ENCODE measurements around the gene TPRN.

TPRN gene

DNA sequence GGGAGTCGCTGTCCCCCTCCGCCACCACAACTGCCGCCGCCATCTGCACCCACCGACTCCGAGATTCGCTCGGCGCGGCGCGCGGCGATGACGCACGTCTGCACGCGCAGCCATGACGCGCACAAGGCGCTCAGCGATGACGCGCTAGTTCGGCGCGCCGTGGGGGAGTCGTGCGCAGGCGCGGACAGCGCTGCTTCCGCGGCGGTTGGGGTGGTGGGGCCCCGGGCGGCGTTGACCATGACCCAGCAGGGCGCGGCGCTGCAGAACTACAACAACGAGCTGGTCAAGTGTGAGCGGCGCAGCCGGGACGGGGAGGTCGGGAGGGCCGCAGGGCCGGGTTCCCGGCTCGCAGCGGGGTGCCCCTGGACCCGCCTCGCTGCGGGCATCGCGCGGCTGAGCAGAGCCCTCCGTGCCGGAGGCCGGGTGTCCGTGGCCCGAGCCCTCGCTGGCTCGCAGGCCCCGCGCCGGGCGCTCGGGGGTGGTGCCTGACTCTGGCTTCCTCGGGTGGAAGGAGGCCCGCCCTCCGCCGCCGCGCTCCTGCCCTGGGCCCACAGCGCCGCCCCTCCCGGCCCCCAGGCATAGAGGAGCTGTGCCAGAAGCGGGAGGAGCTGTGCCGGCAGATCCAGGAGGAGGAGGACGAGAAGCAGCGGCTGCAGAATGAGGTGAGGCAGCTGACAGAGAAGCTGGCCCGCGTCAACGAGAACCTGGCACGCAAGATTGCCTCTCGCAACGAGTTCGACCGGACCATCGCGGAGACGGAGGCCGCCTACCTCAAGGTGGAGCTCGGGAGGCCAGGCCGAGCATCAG, 11.8 kb downstream of the TPRN start, which contains the start of the genes ANAPC2 and SSNA1:
ANAPC2 (minus strand) TSS at position 71 of the 807 bp plus-strand sequence; CDS start at position 43, 28 bp downstream.
SSNA1 (plus strand) TSS at position 187 of the 807 bp plus-strand sequence; CDS start at position 238, 51 bp downstream.
- DNase-seq (ENCODE audit: low spot score): peak; percentile 96

DNA sequence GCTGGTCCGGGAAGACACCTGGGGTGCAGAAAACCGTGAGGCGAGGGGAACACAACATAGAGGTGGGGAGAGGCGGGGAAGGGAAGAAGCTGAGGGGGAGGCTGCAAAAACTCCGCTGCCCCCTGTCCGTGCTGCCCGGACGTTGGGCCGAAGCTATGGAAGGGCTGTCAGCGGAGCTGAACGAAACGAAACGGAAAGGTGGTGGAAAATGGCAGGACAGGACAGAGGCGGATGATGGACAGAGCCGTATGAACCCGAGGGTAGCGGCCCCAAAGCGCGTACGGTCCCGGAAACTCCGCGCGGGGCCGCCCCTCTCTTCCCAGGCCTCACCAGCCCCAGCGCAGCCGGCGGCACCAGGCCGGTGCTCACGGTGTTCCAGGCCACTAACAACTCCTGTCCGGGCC, 12.5 kb downstream of the TPRN start:
- no peak for DNase-seq (ENCODE audit: low spot score)

DNA sequence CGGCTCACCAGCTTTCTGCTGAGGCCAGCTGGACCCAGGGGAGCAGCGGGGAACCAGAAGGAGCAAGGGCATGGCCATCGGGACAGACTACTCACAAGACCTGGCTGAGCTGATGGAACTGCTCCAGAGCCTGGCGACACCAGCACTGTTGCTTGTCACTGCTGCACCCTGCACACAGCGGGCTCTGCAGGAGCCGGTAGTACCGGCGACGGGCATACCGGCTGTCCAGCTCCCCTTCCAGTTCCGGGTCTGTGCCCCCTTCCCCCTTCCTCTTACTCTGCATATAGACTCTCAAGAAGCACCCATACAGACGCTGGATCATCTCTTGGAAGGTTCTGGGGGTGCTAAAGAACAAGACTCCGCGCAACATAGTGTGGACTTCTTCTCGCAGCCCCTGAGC, 13.2 kb downstream of the TPRN start:
- DNase-seq (ENCODE audit: low spot score): no peak

DNA sequence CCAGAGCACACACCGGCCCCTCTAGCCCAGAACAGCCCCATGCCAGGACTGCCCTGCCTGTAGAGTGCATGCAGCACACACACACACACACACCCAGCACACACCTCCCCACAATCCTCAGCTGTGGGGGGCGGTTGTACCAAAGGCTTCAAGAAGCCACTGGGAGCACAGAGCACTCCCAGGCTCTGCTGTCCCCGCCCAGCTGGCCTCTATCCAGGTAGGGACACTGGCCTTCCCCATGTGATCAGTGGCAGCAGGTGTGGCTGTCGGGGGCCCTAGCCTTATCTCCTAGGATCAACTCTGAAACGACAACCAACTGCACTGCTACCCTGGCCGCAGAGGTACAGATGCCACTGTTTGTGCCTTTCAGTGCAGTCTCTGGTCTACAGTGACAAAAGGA, 14.2 kb downstream of the TPRN start:
- no peak for DNase-seq (ENCODE audit: low spot score)

DNA sequence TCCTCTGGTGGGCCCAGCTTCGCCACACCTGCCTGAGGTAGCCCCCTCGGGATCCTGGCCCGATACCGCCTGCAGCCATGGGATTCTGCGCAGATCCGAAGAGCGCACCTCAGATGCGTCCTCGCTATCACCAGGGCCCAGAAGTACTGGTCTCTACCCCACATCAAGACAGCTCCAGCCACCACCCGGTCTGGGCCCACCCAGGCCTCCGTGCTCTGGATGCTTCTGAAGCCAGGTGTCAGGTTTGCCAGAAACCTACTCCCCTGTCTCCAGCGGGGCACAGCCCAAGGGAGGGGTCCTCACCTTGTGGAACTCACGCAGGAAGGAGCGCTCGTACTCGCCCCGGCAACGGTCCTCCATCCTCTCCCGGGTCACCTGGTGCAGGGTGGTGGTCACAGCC, 14.6 kb downstream of the TPRN start:
- DNase-seq (ENCODE audit: low spot score): no peak

DNA sequence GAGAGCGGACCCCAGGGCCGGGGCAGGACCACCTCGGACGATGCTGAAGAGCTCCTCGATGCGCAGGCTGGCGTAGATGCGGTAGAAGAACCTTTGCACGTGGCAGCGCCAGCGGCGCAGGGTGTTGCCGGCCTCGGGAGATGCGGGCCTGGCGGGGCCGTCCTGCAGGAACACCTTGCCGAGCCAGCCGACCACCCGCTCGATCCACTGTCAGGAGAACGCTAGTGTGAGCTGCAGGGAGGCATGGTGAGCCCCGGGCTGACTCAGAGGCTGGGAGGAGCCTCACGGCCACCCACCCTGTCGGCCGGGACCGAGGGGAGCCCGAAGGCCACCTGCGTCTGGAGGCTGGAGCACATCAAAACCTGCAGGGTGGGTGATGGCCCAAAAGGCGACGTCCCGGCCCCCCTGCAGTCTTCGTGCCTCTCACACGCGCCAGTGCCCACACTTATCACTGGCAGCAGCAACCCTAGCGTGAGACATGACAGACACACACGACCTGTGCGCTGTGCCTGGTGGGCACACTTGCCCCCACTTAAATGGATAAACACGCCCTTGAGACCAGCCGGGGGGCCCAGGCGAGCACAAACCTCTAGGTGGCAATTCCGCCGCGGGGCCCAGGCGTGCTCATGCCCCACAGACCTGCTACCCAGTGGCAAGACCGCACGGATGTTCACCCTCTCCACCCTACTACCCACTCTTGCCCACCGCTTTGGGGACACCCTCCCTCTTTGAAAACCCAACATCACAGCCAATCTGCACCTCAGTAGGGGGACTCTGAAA, 15.5 kb downstream of the TPRN start:
- no peak for DNase-seq (ENCODE audit: low spot score)

DNA sequence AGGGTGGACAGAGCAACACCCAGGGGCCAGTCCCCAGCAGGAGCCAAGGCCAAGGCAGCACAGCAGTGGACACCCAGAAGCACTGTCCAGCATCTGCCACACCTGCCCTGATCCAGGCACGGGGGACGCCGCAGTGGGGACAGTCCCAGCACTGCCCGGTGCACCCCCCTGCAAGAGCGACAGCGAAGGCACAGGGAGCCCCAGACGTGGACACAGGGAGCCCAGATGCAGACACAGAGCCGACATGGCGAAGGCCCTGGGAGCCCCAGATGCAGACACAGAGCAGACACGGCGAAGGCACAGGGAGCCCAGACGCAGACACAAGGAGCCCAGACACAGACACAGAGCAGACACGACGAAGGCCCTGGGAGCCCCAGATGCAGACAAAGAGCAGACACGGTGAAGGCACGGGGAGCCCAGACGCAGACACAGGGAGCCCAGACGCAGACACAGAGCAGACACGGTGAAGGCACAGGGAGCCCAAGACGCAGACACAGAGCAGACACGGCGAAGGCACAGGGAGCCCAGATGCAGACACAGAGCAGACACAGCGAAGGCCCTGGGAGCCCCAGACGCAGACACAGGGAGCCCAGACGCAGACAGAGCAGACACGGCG, 16.5 kb downstream of the TPRN start:
- DNase-seq (ENCODE audit: low spot score): no peak

DNA sequence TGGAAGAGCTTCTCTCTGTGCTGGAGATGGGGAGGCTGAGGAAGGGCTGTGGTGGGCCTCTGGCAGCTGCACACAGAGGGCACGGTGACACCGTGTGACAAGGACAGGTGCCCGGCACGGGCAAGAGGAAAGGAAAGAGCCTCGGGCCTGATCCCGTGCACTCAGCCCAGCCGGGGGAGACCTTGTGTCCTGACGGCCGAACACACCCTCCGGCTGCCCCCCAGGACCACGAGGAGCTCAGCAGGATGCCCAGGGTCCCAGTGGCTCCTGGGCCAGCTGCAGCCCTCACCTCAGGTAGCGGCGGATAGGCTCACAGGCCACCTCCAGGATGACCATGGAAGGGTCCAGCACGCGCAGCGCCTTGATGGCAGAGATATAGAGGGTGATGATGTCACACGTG, 17.7 kb downstream of the TPRN start:
- DNase-seq (ENCODE audit: low spot score): no peak

DNA sequence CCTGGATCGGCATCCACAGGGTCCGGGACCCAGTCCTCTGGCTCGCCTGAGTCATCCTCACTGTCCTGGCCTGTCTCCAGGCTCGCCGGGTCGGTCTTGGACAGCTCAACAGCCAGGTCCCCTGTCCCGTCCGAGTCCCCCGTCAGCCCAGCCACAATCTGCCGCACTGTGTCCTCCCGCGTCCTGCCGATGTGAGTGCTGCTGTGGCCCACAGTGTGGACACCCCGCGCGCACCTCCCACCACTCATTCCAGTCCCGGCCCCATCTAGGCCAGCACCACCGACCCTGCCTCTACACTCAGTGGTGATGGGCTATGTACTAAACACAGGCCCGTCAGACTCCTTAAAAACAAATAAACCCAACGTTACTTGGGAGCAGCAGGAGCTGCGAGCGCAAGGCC, 18.9 kb downstream of the TPRN start:
- DNase-seq (ENCODE audit: low spot score): no peak

DNA sequence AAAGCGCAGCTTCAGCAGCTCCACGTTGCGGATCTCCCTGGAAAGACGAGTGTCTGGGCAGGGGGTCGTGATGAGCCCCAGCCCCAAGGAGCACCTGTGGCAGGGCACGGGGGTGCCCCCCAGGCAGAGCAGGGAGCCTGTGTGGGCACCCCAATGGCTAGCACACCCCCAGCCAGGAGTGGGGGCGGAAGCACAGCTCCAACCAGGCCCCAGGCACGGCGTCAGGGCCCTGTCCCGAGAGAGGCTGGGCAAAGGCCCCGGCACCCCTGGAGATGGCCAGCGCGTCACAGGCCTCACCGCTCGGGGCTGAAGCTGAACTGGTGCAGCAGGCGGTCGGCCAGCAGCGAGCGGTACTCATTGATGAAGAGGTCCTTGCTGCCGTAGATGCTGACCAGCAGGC, 20.1 kb downstream of the TPRN start:
- DNase-seq (ENCODE audit: low spot score): no peak

DNA sequence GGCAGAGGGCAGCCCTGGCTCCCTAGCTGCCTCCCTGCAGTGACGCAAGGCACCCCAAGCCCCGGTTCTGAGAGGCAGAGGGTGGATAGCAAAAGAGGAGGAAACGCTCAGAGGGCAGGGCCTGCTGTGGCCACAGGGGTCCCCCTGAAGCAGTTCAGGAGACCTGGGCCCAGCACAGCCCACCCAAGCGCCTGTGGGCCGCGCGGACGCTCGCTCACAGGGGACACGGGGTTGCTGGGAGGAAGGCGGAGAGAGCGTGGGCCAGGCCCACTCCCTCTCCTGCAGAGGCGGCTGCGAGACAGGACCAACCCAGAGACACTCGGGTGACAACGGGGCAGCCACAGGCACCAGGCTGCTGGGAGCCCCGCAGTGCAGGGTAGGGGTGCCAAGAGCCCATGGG, 20.8 kb downstream of the TPRN start:
- no peak for DNase-seq (ENCODE audit: low spot score)

DNA sequence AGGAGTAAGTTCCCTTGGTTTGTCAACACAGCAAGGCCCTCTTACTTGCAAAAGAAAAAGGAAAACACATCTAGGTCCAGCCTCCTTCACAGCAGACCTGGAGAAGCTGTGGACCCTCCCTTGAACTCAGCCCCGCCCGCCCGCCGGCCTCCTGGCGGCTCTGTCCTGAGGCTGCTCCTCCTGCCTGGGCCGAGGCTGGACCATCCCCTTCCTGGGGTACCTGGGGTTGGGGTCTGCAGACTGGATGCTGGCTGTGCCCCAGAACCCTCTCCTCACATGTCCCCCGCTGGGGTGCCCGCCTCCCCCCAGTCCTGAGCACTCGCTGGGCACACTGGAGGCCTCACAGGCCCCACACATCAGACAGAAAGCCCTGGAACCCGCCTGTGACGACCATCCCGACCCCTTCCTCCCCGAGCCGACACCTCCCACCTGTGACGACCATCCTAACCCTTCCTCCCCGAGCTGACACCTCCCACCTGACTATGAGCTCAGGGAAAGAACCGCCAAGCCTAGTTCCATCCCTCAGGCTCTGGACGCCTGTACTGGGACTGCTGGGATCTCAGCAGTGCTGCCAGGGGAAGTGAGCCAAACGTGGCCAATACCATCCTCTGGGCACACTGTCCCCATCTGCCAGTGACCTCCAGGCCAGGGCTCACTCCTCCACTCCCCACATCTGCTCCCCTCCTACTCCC, 21.5 kb downstream of the TPRN start:
- no peak for DNase-seq (ENCODE audit: low spot score)

DNA sequence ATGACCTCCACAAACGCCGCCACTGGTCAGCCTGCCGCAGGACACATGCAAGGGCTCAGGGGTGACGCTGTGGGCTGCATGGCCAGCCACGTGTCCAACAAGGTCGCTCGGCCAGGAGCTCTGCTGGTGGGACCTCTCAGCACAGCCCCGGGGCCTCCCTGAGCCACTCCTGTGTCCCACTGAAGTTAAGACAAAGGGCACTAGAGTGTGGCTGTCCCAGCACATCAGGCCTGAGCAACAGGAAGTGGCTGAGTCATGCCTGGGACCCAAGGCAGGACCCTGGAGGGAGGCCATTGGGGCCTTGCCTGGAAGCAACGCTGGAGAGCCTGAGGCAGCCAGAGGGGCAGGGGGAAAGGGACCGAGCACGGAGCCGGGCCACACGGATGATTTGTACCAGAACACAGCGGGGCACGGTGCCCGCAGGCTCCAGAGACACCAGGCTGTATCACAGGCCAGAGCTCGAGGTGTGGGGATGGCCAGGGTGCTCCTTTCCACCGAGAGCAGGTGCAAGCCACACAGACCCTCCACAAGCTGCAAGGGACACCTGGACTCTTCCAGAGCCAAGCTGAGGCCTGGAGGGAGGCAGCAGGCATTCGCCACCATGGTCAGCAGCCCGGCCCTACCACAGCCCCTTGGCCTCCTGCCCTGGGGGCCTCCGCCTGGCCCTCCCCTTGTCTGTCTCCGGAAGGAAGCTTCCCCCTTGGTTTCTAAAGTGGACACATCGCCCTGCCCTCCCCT, 22.2 kb downstream of the TPRN start:
- DNase-seq (ENCODE audit: low spot score): no peak

DNA sequence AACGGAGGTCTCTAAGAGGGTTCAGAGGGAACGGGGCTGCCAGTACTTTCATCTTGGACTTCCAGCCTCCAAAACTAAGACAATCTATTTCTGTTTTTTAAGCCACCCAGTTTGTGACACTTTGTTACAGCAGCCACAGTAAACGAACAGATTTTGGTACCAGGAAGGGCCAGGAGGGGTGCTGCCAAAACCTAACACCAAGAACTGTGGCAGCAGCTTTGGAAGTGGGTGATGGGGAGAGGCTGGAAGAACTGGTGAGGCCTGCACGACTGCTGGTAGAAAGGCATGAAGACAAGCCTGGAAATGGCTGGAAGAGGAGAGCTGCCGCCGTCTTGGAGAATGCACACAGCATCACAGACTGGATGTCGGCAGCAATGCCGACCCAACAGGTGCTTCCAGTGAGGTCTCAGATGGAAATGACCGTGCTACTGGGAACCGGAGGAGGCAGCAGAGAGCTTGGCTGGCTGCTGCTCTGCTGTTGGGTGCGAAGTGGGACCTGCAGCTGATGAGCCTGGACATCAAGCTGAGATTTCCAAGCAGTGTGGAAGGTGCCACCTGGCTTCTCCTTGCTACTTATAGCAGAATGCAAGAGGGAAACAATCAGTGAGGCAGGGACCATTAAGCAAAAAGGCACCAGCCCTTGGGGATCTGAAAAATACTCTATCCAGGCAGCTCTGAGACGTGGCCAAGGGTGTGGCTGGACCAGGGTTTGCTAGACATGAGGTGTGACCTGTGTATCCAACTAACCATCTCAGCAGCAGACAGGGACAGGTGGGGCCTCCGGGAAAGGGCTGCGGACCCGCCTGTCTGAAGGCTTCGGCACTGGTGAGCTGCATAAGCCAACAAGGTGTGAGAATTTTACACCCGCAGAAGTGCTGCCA, 24.0 kb downstream of the TPRN start:
- DNase-seq (ENCODE audit: low spot score): peak; percentile 73

DNA sequence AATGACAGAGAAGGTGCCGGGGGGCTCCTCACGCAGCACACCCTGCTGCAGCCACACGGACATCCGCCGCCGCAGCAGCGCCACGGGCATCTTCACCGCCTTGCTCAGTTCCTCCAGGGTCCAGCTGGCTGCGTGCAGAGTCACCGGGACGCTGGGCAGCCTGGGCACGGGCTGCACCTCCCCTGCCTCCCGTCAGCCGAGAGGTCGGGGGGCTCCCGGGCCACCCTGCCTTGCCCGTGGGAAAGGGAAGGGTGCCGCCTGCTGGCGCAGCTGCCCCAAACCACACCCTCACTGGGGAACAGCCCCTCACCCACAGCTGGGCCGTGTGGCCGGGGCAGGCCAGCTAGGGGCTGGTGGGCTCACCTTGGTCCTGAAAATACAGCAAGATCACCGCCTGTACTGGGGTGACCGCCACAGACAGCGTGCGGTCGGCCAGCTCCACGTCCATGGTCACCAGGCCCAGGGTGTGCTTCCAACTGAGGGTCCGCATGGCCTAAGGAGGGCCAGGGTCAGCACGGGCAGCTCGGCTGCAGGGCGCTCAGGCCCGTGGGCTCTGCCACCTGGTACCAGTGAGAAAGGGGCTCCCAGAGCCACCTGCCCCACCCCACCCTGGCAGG, 25.1 kb downstream of the TPRN start:
- DNase-seq (ENCODE audit: low spot score): no peak

DNA sequence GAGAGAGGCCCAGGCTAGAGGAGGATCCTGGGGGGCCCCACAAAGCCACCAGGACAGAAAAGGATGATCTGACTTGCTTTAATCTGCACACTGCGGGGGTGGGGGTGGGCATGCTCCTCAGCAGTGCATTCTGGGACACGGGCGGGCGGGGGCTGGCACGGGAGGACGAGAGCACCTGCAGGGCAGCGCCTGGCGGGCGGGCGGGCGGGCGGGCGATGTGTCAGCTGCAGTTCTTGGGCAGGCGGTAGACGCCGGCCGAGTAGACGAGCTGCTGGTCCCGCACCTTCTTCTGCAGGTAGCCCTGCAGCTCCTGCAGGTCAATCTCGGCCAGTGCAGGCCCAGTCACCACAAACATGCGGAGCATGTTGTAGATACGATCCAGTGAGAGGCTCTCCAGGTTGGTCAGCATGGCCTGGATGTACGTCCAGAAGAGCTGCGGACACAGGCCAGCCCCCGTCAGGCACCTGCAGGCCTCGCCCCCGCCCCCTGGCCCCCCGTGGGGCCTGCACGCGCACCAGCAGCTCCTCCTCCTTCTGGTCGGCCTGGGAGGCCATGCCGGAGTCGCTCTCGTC, 25.7 kb downstream of the TPRN start:
- DNase-seq (ENCODE audit: low spot score): no peak

DNA sequence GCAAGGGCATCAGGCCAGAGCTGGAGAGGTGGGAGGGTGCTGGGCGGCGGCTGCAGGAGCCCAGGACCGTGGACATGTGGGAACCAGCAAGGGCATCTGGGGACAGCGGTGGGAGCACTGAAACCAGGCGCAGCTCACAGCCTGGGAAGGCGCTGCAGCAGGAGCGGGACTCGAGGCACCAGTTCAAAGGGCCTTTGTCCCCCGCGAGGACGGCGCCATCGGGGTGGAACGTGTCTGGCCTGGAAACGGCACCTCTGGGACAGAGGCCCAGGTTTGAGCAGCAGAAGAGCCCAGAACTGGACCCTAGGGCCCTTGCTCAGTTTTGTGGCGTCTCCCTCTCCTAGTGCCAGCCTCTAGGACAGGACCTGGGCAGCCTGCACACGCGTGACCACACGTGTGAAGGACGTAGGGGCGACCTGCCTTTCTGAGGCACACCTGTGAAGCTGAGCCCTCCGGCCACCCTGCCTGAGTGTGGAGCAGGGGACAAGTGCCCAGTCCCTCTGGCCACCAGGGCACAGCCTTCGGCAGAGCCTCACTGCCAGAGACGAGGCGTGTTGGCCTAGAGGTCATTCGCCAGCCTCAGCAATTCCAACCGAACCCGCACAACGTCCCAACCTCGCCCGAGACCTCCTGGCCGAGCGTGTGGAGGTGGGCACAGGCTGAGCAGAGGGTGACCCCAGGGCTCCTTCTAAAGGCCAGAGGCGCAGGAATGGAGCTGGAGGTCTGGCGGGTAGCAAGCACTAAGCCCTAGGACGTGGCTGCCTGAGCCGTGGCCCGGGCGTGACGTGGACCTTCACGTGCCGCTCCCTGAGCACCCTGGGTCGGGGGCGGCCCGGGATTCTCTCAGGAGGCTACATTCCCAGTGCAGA, 26.5 kb downstream of the TPRN start:
- DNase-seq (ENCODE audit: low spot score): no peak

DNA sequence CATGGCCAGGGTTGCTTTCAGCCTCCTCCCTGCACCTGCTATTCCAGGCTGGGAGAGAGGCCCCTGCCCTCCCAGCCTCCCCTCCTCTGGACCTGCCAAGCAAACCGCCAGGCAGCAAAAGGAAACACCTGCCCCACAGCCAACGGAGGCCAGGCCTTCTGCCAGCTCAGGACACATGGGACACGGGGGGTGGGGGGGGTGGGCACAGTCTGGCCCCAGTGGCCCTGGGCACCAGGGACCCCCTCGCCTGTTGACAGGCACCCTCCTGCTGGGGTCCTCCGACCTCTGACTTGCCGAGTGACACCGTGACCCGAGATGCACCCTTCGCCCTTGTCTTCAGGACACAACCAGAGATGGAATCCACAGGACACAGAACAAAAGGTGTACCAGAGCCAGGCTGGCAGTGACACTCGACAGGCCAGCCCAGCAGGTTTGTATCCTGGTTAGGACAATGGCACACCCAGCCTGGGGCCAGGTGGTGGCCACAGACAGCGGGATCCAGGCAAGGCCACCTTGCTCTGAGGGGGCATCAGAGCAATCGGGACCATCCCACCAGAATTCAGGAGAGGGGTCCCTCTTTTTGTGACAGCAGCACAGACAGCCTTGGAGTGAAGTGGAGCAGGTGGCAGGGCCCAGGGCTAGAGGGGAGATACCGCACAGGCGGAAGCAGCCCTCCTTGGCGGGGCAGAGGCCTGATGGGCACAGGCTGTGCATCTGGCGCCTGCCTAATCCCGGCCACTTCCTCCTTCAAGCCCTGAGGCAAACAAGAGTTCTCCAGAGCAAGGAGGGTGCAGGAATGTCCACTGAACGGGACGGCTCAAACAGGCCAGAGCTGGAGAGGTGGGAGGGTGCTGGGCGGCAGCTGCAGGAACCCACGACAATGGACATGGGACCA, 27.4 kb downstream of the TPRN start:
- DNase-seq (ENCODE audit: low spot score): no peak

Data from hepatic stellate cell (primary cell).